HCT116 (cell line): ENCODE data around the gene DIS3L2. TPM values are rescaled to one million over a fixed set of nuclear protein-coding genes. Genes with fewer than 3 reads are reported as not detected.

ENCODE experiments used
- ATAC-seq: fragments of 200-7000 bp; cut with Tn5 transposase; 2 replicates; pipeline ENCODE4 v1.9.1; 2020; ENCODE audit warnings: mild to moderate bottlenecking, moderate library complexity
- BruUV-seq: library from RNA; stranded (reverse); fragments of 400-500 nt; replicated peaks from 2 replicates; lab custom pipeline; 2021; lab: Mats Ljungman, UMichigan
- CTCF ChIA-PET: fragments of 300-600 bp; sonication (Branson Sonifier 250); formaldehyde crosslinking; loops from one replicate; lab custom pipeline; 2021; ENCODE audit warnings: antibody characterized with exemption; lab: Charles Lee
- POLR2A ChIA-PET: fragments of 300-600, 350-600 bp; sonication (Branson Sonifier 250); formaldehyde crosslinking; loops from one replicate; lab custom pipeline; 2021; ENCODE audit warnings: antibody characterized with exemption; lab: Charles Lee
- RAD21 ChIA-PET, 2 experiments: fragments of 300-600 bp; sonication (Branson Sonifier 250); formaldehyde crosslinking; loops; one replicate each; lab custom pipeline; 2023; ENCODE audit warnings: low total read pairs in 2 of 2; ENCODE audit not compliant: uncharacterized antibody in 2 of 2, unreplicated experiment in 2 of 2, low non-redundant PET in 1 of 2; lab: Charles Lee
- DNase-seq: peaks from one replicate; pipeline ENCODE4 v3.0.0-alpha.2; 2010; ENCODE audit warnings: low read depth, low spot score
- H2AFZ ChIP-seq: fragments of 200-600 bp; shearing (Covaris generic), sonication (generic); 2 replicates; pipeline ENCODE4 v1.6.1; 2017; ENCODE audit warnings: low read depth, mixed run types, mixed read lengths, antibody characterized with exemption, low read length; ENCODE audit not compliant: poor library complexity, severe bottlenecking
- H3K27ac ChIP-seq: 2 replicates; pipeline ENCODE4 v1.5.1; 2012; ENCODE audit warnings: low read depth, low read length
- H3K27me3 ChIP-seq: fragments of 200-600 bp; sonication (generic); 2 replicates; pipeline ENCODE4 v1.6.1; 2016; ENCODE audit warnings: mixed run types, low read length, mixed read lengths; ENCODE audit not compliant: insufficient read depth
- H3K36me3 ChIP-seq, 2 experiments: fragments of 200-500 bp in 1 of 2; fragments of 200-600 bp in 1 of 2; sonication (Bioruptor generic) in 1 of 2; sonication (generic) in 1 of 2; 2 replicates each; pipeline versions ENCODE4 v1.5.1 to v1.6.1; 2014 to 2016; ENCODE audit warnings: low read length in 2 of 2, inconsistent platforms in 1 of 2, mixed read lengths in 1 of 2, mixed run types in 1 of 2; ENCODE audit not compliant: insufficient read depth in 2 of 2, control insufficient read depth in 1 of 2
- H3K4me1 ChIP-seq, 2 experiments: fragments of 200-600 bp in 1 of 2; sonication (generic) in 1 of 2; 2 replicates each; pipeline versions ENCODE4 v1.5.1 to v1.6.1; 2012 to 2017; ENCODE audit warnings: low read length in 2 of 2, inconsistent platforms in 1 of 2, mild to moderate bottlenecking in 1 of 2, mixed read lengths in 1 of 2, mixed run types in 1 of 2, moderate library complexity in 1 of 2; ENCODE audit not compliant: insufficient read depth in 2 of 2, control insufficient read depth in 1 of 2
- H3K4me2 ChIP-seq: fragments of 200-600 bp; sonication (generic); 2 replicates; pipeline ENCODE4 v1.6.1; 2017; ENCODE audit warnings: mixed run types, low read length, mixed read lengths
- H3K4me3 ChIP-seq, 2 experiments: fragments of 200-600 bp in 1 of 2; sonication (generic) in 1 of 2; replicated peaks in 1 of 2; 2 replicates each; pipeline ENCODE4 v1.5.1; 2011 to 2016; ENCODE audit warnings: low read length in 2 of 2, control low read depth in 1 of 2, low read depth in 1 of 2, mild to moderate bottlenecking in 1 of 2, mixed read lengths in 1 of 2, mixed run types in 1 of 2
- H3K79me2 ChIP-seq: fragments of 200-600 bp; sonication (generic); 2 replicates; pipeline ENCODE4 v1.6.1; 2017; ENCODE audit warnings: mild to moderate bottlenecking, mixed run types, low read length, moderate library complexity, mixed read lengths; ENCODE audit not compliant: insufficient read depth
- H3K9ac ChIP-seq: fragments of 200-600 bp; sonication (generic); 2 replicates; pipeline ENCODE4 v1.6.1; 2016; ENCODE audit warnings: low read length, mixed read lengths
- H3K9me2 ChIP-seq: fragments of 200-600 bp; sonication (generic), shearing (Covaris generic); 2 replicates; pipeline ENCODE4 v1.6.1; 2017; ENCODE audit warnings: mixed run types, mild to moderate bottlenecking, moderate library complexity; ENCODE audit not compliant: insufficient read depth
- H3K9me3 ChIP-seq, 2 experiments: fragments of 200-500 bp in 1 of 2; fragments of 200-600 bp in 1 of 2; sonication (Bioruptor generic) in 1 of 2; sonication (generic) in 1 of 2; 2 replicates each; pipeline ENCODE4 v1.6.1; 2014 to 2017; ENCODE audit warnings: low read length in 2 of 2, mixed read lengths in 2 of 2, inconsistent platforms in 1 of 2, low read depth in 1 of 2, mild to moderate bottlenecking in 1 of 2, mixed run types in 1 of 2, moderate library complexity in 1 of 2; ENCODE audit not compliant: control insufficient read depth in 1 of 2, insufficient read depth in 1 of 2
- H4K20me1 ChIP-seq: fragments of 200-600 bp; sonication (generic), shearing (Covaris generic); 2 replicates; pipeline ENCODE4 v1.6.1; 2017; ENCODE audit warnings: mixed run types, mild to moderate bottlenecking, moderate library complexity; ENCODE audit not compliant: insufficient read depth
- ATF3 ChIP-seq: IDR thresholded peaks from 2 replicates; pipeline ENCODE4 v1.6.1; 2012
- CEBPB ChIP-seq: IDR thresholded peaks from 2 replicates; pipeline ENCODE4 v1.6.1; 2012; ENCODE audit warnings: low read depth
- EGR1 ChIP-seq: IDR thresholded peaks from 2 replicates; pipeline ENCODE4 v1.6.1; 2012; ENCODE audit warnings: low read depth
- EZH2phosphoT487 ChIP-seq: fragments of 200-600 bp; IDR thresholded peaks from 2 replicates; pipeline ENCODE4 v1.6.1; 2018; ENCODE audit warnings: antibody characterized with exemption, borderline replicate concordance
- POLR2A ChIP-seq: IDR thresholded peaks from 2 replicates; pipeline ENCODE4 v1.7.0; 2011; ENCODE audit warnings: borderline replicate concordance; ENCODE audit not compliant: insufficient read depth, insufficient read length; ENCODE audit errors: extremely low read depth
- SIN3A ChIP-seq: IDR thresholded peaks from 2 replicates; pipeline ENCODE4 v1.6.1; 2012; ENCODE audit warnings: low read depth
- SP1 ChIP-seq: IDR thresholded peaks from 2 replicates; pipeline ENCODE4 v1.6.1; 2012; ENCODE audit warnings: low read depth
- TCF7L2 ChIP-seq: IDR thresholded peaks from 2 replicates; pipeline ENCODE4 v1.7.0; 2011; ENCODE audit warnings: borderline replicate concordance, inconsistent platforms; ENCODE audit not compliant: insufficient read depth, insufficient read length; ENCODE audit errors: extremely low read depth
- YY1 ChIP-seq: IDR thresholded peaks from 2 replicates; pipeline ENCODE4 v1.6.1; 2011; ENCODE audit warnings: low read length, low read depth, moderate library complexity, mild to moderate bottlenecking; ENCODE audit not compliant: insufficient replicate concordance; ENCODE audit errors: extremely low read depth
- ZBTB33 ChIP-seq: IDR thresholded peaks from 2 replicates; pipeline ENCODE4 v1.6.1; 2011; ENCODE audit warnings: mild to moderate bottlenecking, low read length, moderate library complexity; ENCODE audit not compliant: insufficient replicate concordance; ENCODE audit errors: extremely low read depth
- ZFX ChIP-seq: fragments of 450-650 bp; IDR thresholded peaks from 2 replicates; pipeline ENCODE4 v1.6.1; 2017
- ZNF274 ChIP-seq: fragments of 200-500 bp; sonication (Bioruptor generic); IDR thresholded peaks from 2 replicates; pipeline ENCODE4 v1.6.1; 2014; ENCODE audit warnings: mild to moderate bottlenecking, low read depth, low read length, inconsistent platforms
- intact Hi-C: fragments of 100-400 bp; cut with micrococcal nuclease; formaldehyde crosslinking; loops from 2 replicates; pipeline ENCODE4 v1.10.0; 2022
- total RNA-seq: library from RNA; stranded (reverse); gene quantifications from one replicate; pipeline ENCODE4 v1.2.1, GENCODE V29; 2021; ENCODE audit not compliant: unreplicated experiment
- TF ChIP-seq, protein P1 (sequence below), 3 experiments: fragments of 200-600 bp in 1 of 3; sonication (generic) in 1 of 3; IDR thresholded peaks in 2 of 3; conservative IDR thresholded peaks in 1 of 3; 2 replicates each; pipeline ENCODE4 v1.5.1; 2012 to 2017; ENCODE audit warnings: low read depth in 2 of 3, low read length in 2 of 3, antibody characterized with exemption in 1 of 3, borderline replicate concordance in 1 of 3, control low read depth in 1 of 3, mild to moderate bottlenecking in 1 of 3, mixed read lengths in 1 of 3, mixed run types in 1 of 3, moderate library complexity in 1 of 3; ENCODE audit not compliant: insufficient read depth in 1 of 3
- TF ChIP-seq, protein P2 (sequence below): IDR thresholded peaks from 2 replicates; pipeline ENCODE4 v1.6.1; 2012

Gene DIS3L2
- total RNA-seq, 1 experiment from 2014 or later: 42.5 TPM

GRCh38 chr2:232275670-232276069 is 314.2 kb downstream of the DIS3L2 start:
- Histone ChIP-seq H3K4me1 (no peaks in the 10 kb centered on the region), H3K27me3 (no peaks in the 10 kb centered on the region), H3K79me2 (no peaks in the 10 kb centered on the region), H3K9me3 (no peaks in the 10 kb centered on the region), H3K9ac (no peak overlapping the region), H3K27ac (no peak overlapping the region), H4K20me1 (no peaks in the 10 kb centered on the region), H3K4me3 (no peak overlapping the region), H3K4me2 (no peak overlapping the region), H2AFZ (no peak overlapping the region), H3K9me2 (no peaks in the 10 kb centered on the region), H3K36me3 (no peaks in the 10 kb centered on the region)
- ChIA-PET CTCF (interaction anchor here (0.7 kb wide), 1 partner anchor 17 kb away, joined by 4 read pairs; no protein-coding TSS in a partner anchor), RAD21 (no interaction called here), POLR2A (no interaction called here)
- TF ChIP-seq POLR2A: no peak
- TF ChIP-seq ATF3: no peak
- DNase-seq (no peak), ATAC-seq (no peak)
- BruUV-seq: no TSS peak
- intact Hi-C loops: no loop called here

DNA sequence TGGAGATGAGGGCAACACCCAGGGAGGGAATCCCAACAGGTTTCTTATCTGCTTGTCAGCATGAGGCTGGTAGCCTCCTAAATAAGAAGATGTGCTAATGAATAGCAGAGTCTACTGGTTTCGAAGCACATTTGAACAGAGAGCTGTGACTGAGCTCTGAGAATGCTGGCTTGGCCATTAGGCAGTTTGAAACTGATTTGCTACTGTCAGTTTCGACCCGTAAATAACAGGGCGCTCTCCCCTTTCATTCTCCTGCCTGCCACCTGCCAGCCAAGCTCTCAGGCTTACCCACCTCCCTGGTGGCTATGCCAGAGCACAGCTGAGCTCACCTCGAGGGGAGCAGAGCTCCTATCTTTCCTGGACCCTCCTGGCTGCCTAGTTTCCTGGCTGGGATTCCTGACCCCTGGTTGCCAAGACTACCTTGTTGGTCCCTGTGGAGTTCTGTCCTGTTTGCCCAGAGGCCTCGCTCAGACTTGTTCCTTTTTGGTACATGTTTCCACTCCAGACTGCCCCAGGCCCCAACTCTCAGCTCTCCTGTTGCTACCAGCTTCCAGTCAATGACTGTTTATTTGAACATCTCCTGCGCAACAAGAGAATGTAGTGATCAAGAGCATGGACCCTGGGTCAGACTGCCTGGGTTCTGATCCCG is 314.7 kb downstream of the DIS3L2 start:
- no peaks in the 10 kb centered on the region for H3K27me3 ChIP-seq
- no peak overlapping the region for H3K9ac ChIP-seq
- intact Hi-C loops: no loop called here
- ChIA-PET RAD21 (no interaction called here), CTCF (interaction anchor here (0.7 kb wide), 1 partner anchor 16 kb away, joined by 4 read pairs; no protein-coding TSS in a partner anchor), POLR2A (no interaction called here)
- H3K9me2 ChIP-seq: no peaks in the 10 kb centered on the region
- ATAC-seq (no peak), DNase-seq (no peak)
- H3K79me2 ChIP-seq: no peaks in the 10 kb centered on the region
- H2AFZ ChIP-seq: no peak overlapping the region
- H3K4me2 ChIP-seq: no peak overlapping the region
- no peak overlapping the region for H3K4me3 ChIP-seq
- no peaks in the 10 kb centered on the region for H3K9me3 ChIP-seq
- no peaks in the 10 kb centered on the region for H3K36me3 ChIP-seq
- no TSS peak for BruUV-seq
- H3K27ac ChIP-seq: no peak overlapping the region
- no peaks in the 10 kb centered on the region for H4K20me1 ChIP-seq
- TF ChIP-seq EZH2phosphoT487 (no peak), ATF3 (no peak), TCF7L2 (no peak), SP1 (no peak), SIN3A (no peak), CEBPB (no peak), ZNF274 (no peak), ZBTB33 (no peak), YY1 (no peak), ZFX (no peak), EGR1 (no peak)
- TF ChIP-seq, protein P1, sequence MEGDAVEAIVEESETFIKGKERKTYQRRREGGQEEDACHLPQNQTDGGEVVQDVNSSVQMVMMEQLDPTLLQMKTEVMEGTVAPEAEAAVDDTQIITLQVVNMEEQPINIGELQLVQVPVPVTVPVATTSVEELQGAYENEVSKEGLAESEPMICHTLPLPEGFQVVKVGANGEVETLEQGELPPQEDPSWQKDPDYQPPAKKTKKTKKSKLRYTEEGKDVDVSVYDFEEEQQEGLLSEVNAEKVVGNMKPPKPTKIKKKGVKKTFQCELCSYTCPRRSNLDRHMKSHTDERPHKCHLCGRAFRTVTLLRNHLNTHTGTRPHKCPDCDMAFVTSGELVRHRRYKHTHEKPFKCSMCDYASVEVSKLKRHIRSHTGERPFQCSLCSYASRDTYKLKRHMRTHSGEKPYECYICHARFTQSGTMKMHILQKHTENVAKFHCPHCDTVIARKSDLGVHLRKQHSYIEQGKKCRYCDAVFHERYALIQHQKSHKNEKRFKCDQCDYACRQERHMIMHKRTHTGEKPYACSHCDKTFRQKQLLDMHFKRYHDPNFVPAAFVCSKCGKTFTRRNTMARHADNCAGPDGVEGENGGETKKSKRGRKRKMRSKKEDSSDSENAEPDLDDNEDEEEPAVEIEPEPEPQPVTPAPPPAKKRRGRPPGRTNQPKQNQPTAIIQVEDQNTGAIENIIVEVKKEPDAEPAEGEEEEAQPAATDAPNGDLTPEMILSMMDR (IDR thresholded peaks at IDR 0.05 in 2 of 3, conservative IDR thresholded peaks at IDR 0.05 in 1 of 3; ENCODE audit: borderline replicate concordance in 1 of 3, insufficient read depth in 1 of 3, low read depth in 2 of 3, low read length in 2 of 3): no peak
- TF ChIP-seq, protein P2, sequence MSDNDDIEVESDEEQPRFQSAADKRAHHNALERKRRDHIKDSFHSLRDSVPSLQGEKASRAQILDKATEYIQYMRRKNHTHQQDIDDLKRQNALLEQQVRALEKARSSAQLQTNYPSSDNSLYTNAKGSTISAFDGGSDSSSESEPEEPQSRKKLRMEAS: no peak
- H3K4me1 ChIP-seq: no peaks in the 10 kb centered on the region
